HG03432 (cell line): ENCODE measurements around the gene HDAC4.

Experiments used
- ATAC-seq: cut with Tn5 transposase; IDR thresholded peaks from one replicate; pipeline ENCODE4 v1.9.1; 2021; ENCODE audit warnings: mild to moderate bottlenecking, moderate library complexity; ENCODE audit not compliant: unreplicated experiment

Gene HDAC4

DNA sequence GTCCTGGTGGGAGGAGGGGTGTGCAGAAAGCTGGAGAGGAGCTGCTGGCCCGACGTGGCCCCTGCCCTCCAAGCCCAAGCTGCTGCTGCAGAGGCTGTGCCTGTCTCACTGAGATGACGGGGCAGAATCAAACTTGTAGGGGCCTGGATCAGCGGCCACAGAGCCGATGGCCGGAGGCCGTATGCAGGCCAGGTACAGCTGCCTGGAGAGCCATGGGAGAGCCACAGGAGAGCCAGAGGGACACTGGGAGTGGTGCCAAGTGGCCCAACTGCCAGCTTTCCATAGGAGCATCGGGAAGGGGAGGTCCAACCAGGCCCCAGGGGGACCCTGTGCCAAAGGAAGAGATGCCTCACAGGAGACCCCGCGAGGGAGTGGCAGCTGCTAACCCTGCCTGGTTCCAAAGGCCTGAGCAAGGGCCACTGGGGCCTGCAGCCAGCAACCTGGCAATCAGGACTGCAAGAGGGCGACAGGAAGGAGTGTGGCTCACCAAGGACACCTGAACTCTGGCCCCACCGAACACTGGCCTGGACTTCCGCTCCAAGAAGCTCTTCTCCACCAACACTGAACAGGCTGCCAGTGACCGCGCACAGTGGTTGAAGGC is 70.7 kb downstream of the HDAC4 start:
- ATAC-seq: no peak

DNA sequence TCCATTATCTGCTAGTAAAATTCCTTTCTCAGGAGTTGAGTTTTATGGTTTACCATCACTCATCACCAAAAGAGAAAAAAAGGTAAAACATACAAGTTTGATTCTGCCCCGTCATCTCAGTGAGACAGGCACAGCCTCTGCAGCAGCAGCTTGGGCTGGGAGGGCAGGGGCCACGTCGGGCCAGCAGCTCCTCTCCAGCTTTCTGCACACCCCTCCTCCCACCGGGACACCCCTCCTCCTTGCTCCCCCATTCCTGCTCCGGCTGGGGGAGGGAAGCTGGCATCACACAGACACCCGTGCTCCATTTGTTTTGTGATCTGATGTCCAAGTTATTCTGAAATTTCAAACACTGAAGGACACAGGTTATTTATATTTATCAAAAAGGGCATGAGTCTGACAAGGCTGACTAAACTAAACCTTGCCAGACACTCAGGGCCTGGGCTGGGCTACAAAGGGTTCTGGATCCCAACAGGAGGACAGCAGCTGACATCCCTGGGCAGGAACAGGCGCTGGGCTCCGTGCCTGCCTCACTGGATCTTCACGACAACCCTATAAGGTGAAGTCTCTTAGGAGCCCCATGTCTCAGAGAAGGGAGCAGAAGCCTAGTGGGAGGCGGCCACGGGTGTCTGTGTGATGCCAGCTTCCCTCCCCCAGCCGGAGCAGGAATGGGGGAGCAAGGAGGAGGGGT is 71.4 kb downstream of the HDAC4 start:
- ATAC-seq: no peak

DNA sequence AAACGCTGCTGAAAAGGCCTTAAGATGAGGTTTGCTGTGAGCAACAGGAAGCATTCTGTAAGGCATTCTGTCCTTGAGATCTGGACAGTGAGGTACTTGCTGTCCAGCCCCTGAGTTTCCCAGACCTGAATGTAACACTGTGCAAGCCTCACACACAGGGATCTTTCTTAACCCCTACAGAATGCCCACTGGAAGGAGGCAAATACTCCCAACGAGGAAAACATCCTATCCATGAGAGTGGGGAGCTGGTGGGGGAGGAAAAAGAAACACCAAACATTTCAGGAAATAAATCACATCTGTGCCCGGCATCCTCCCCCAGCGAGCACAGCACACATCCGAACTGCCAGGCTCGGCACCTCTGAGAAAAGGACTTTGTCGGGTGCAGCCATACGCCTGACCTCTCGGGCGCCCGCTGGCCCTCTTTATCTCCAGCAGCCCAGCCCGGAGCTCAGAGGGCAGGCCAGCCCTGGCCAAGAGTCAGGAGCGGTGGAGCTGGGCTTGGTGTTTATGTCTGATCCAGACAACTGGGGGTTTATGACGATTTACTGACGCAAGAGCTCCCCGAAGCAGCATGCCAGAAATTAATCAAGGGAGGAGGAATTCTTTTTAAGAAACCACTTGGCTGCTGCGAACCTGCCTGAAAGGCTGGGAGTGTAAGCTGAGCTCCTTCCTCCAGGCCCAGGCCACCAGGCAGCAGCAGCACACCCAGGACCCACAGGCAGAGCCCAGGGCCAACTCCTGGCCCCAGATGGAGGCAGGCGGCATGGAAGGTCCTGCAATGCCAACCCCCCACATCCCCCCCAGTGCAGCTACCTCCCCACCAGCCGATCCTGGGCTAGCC is 72.2 kb downstream of the HDAC4 start:
- ATAC-seq: no peak

DNA sequence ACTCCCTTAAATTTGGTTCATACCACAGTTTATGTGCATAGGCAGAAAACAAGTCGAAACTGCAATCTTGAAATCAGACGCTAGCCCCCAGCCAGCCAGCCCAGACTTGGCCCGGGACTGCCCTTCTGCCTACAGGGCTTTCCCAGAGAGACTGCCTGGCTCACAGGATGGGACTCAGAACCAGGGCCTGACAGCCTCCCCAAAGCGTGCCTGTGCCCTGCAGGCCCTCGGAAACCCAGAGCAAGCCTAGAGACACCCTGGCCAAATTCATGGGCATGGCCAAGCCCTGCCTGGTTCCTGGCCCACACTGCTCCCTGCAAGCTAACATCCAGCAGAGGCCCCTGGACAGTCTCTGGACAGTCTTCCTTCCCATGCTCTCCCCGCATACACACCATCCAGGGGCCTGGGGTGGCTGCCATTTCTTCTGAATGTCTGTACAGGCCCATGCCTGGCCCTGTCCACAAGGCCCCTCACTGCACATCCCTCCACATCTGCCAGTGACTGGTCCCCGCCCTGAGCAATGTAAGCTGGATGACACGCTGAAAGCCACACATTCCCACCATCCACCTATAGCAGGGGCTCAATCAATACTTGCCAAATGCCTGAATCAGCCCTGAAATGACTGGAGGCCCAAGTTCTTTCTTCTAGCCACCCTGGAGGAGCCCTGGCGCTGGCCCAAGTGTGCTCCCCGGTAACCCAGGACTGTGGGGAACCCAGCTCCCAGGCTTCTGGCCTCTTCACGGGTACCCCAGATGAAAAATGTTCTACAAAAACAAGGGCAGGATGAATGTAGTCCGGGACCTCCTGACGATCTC is 73.1 kb downstream of the HDAC4 start:
- peak; percentile 37 for ATAC-seq

DNA sequence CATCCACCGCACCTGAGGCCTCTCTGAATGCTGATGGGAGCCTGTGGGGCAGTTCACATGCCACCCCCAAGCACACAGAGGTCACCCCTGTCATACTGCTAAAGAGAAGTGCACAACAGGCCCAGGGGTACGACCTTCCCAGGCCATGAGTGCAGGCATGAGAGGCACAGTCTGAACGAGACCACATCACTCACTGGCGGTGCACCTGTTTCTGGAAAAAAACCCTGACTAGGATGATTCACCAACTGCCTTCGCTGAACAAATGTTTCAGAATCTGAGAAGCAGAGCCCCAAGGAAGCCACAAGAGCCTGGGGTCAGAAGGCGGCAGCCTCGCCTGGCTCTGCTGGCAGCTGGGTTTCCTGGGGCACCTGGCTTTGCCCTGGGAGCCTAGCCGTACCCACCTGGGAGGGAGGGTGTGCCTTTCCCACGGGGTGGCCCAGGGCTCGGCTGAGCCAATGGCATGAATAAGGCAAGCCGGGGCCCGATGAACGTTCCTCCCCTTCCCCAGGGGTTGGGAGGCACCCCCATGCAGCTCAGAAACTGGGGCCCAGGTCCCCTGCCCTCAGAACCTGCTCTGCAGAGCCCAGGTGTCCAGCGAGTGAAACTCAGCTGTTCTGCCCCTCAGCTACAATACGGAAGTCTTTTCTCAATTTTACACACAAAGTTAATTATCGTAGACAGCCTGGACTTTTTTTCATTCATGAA is 73.8 kb downstream of the HDAC4 start:
- ATAC-seq: peak; percentile 81

DNA sequence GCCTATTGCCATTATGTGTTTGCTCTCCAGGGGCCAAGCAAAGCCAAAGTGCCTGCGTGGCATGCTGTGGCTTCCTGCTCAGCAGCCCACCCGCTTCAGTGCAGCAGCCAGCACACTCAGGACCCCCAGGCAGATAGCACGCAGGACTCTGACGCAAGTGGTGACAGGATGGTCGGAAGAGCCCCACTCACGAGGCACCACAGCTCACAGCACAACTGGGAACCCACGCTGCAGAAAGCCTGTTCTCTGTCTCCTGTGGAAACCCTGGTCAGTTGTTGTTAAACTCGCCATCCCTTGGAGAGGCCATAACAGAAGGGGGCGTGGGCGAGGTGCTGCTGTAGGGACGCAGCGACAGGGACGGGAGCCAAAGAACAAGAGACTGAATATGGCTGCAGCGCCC is 76.4 kb downstream of the HDAC4 start:
- no peak for ATAC-seq

DNA sequence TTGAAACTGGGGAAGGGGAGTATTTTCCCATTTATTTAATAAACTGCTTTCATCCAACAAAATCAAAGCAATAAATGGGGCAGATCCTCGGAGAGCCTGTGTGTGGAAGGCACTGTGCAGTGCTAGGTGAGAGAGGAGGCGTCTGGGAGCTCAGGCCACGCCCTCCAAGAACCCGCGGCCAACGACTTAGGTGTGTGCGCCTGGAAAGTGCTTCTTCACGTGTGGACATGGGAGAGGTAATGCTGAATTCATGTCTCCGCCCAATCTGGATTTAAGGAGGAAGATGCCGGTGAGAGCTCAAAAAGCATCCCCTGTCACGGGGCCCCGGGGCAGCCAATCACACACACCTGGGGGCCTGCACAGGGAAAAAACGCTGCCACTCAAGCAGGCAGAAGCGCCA is 77.4 kb downstream of the HDAC4 start:
- ATAC-seq: no peak

DNA sequence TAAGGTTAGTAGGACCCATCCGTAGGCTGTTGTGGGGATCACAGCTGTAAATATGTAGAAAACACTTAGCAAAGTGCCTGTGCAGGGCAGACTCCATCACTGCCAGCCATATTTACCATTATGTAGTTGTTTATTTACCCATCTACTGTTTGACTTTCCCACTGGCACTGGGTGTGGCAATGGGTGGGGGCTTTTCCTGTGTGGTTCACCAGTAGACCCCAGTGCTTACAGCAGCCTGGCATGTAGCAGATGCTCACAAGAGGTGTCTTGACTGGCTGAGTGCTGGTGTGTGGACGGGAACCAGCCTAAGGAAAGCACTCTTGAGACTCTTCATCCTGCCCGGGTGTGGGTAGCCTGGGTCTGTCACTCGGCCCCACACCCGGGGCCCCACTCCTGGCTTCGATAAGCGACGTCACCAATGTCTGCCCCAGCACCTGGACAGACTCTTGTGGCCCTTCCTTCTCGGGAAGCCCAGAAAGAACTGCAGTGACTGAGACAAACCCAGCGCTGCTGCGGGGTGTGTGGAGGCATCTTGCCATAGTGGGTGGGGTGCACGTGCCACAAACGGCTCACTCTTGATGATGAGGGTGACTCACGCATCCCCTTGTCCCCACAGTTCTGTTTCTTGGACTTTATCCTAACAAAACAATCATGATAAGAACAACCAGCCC is 78.3 kb downstream of the HDAC4 start:
- no peak for ATAC-seq

DNA sequence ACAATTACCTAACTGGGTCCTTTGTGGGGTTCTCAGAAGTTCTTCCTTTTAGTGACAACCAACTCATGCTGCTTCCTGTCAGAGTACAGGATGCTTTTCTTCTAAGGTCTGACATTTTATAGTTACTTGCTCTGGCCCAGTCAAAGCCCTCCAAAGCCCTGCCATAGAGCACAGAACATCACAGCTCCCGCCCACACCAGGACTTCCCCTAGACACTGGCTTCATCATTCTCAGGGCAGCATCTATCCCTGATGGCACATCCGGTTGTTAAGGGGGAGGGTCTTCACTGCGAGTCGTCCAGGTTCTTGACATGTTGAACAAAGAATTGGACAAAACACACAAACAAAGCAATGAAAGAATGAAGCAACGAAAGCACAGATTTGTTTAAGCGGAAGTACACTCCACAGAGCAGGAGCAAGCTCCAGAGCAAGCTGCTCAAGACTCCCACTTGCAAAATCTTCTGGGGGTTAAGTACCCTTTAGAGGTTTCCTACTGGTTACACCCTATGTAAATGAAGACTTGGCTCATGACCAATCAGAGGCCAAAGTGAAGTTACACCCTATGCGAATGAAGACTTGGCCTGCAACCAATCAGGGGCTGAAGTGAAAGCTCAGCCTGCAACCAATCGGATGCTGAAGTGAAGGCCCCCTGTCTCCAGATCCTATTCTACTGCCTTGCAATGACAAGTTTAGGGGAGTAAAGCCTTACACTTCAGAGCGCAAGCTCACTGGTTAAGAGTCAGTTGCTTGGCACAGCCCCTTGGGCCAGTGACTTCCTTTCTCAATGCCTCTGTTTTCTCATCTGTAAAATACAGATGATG is 79.0 kb downstream of the HDAC4 start:
- ATAC-seq: no peak

DNA sequence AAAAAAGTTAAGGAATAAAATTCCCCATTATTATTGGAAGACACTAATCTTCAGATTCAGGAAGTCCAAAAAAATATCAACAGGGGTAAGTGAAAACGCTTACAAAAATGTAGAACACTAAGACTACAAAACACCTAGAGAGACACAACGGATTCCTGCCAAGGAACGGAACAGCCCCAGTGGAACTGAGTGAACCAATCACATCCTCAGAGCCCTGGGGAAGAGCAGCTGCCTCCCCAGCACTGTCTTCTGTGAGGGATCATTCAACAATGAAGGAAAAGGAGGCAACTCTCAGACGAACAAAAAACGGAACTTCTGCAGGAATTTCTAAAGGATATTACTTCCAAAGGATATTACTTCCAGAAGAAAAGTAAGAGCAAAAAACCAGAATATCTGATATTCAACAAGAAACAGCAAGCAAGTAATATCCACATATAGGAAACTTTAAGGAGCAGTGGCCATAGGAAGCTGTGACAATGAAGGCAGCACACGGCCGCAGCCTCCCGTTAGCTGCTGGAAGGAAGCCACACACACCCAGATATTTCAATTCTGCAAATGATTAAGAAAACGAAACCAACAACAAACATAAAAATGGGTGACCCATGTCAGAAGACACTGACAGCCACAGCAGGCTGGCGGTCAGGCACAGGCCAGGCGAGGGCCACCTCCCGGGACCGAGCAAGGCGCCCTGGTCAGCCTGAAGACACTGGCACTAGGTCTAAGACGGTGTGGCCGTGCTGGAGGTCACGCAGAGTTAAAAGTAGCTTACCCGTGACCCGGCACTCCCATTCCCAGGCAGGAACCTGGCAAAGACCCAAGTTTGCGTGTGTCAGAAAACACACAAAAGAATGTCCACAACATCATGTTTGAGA is 81.8 kb downstream of the HDAC4 start:
- ATAC-seq: peak; percentile 54

DNA sequence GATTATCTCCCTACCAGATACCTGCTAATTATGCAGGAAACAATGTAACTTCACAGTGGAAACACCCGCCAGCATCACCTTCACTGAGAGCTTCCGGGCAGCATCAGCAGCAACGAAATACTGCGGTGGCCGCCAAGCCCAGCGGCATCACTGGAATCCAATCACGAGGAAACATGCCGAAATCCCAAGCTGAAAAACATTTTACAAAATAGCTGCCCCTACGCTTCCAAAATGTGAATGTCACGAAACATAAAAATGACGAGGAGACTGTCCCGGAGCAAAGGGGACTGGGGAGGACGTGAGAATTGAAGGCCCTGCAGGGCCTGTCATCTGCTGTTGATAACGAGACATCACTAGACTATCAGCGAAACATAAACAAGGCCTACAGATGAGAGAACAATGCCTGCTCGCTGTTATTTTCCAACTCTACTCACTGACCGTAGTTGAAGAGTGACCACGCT is 82.6 kb downstream of the HDAC4 start:
- no peak for ATAC-seq

DNA sequence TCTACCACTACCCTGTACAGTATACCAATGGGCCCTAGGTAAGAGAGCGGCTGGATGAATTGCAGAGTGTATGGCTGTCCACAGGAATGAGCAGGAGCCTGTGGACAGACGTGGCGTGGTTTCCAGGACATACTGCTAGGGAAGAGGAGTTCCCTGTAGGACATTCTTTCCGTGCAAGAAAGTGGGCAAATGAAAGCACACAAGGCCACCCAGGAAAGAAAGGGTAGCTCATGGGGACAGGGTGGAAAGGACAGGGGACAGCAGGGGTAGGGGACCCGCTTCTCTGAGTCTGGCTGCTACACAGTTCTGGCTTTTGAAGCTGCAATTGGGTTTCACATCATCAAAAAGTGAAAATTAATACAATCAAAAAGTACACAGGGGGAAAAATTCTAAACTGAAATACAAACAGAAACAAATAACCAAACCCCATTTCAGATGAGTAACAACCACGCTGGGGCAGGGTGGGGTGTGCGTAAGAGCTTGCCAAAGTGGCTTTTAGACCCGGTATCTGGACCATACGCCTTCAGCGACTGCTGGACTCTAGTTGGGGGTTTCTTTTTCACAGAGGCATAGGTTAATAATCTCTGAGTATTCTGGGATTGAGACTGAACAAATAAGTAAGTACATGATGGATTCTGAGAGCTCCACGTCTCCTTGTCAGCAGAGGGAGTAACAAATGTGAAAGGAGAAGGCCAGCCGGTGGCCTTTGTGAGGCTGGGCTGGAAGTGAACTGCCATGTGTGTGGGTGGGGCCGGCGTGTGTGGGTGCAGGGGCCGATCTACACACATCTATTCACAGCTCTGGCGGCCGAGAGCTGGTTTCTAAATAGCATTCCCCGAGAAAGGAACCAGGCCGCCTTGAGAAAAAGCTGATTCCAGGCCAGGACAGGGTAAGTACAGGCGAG is 84.0 kb downstream of the HDAC4 start:
- ATAC-seq: no peak

DNA sequence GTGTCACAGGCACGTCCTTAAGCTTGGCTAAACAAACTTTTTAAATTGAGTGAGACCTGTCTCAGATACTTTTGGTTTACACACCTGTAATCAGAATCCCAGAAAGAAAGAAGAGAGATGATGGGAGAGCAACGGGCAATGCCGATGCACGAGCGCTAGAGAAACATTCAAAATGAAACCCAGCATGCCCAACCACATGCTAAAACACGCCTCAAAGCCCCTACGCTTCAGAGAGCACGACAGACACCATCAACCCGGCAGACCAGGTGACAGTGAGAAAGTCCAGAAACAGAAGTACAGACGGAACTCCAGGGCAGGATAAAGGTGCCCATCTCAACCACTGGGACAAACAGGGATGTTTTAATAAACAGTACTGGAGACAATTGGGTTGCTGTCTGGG is 85.5 kb downstream of the HDAC4 start:
- no peak for ATAC-seq

DNA sequence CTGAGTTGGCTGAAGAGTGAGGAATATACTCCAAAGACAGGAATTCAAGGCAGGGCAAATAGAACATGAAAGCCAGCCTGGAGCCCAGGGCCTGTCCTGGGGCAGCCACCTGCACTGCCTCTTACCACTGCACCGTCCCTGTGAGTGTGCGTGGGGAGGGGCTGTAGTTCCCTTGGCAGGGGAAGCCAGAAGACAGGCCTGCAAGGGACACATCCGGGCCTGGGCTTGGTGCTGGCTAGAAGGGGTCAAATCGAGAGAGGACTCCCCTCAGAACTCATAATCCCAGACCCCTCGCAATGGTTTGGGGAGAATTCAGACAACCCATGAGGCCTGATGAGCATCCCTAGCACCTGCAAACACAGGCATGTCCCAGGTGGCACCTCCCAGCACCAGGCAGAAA is 87.0 kb downstream of the HDAC4 start:
- ATAC-seq: no peak

DNA sequence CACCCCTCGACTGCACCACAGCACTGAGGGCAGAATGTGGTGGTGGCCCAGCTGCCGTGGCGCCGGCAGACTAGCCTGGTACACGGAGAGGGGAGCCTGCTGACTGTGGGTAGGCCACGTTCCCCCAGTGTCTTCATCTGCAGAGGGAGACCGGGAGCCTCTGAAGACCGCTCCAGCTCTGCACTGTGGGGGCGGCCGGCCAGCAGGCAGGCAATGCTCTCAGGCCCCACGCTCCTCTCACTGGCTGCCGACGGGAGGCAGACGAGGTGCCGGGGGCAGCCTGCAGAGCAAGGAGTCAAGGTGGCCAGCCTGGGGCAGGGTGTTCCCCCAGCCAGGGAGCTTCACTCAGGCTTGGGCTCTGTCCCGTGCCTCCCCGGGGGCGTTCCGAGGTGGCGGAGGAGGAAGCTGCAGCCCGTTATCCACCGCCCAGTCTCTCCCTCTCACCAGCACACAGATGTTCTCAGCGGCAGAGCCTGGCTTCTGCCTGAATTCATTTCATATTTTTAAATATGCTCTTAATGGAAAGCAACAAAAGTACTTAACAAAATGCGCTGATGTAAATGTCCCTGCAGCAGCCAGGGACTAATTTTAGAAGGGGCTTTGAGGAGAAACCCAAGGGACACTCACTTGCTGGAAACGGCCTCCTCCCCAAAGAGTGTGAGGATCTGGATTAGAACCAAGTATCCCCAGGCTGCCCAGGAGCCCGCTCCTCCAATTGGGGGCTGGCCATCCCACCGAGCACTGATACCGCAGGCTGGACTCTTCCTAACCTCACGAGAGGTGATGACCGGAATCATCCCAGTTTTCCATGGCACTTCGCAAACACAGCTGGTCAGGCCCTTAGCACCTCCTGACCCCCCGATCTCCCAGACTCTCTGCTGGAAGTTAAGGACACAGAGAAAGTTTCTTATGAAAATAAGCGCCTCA is 87.8 kb downstream of the HDAC4 start:
- no peak for ATAC-seq

DNA sequence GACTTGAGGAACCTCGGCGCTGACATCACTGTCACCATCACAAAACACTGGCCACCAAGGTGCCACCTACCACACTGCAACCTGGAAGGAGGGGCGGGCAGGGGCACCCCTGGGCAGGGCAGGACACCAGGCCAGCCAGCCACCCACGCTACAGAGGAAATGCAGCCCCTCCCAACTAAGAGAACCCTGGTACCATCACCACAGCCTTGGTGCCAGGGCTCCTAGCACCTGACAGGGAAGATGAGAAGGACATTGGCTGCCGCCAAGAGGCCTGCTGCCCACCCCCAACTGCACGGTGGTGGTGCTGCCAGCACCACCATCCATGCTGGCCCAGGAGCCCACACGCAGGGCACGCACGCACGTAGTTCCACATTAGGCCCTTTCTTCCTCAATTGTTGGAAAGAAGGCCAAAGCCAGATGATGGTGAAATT is 88.7 kb downstream of the HDAC4 start:
- ATAC-seq: no peak
